HepG2 (cell line): ENCODE results near the gene PYGO2. TPM values are rescaled to one million over a fixed set of nuclear protein-coding genes. Genes with fewer than 3 reads are reported as not detected.

Source experiments
- CENPX ChIP-seq: sonication (generic); formaldehyde crosslinking; IDR thresholded peaks from 2 replicates; pipeline ENCODE4 v1.9.0; 2021; ENCODE audit warnings: mild to moderate bottlenecking, missing genetic modification reagents, moderate library complexity
- EHMT2 ChIP-seq: fragments of 200-600 bp; sonication (generic); IDR thresholded peaks from 2 replicates; pipeline ENCODE4 v1.7.0; 2017; ENCODE audit warnings: antibody characterized with exemption, low read depth, low read length, borderline replicate concordance
- ELF3 ChIP-seq: IDR thresholded peaks from 2 replicates; pipeline ENCODE4 v1.6.1; 2016; ENCODE audit warnings: missing genetic modification reagents, missing compliant biosample characterization
- GTF3A ChIP-seq: sonication (generic); formaldehyde crosslinking; conservative IDR thresholded peaks from 2 replicates; pipeline ENCODE4 v1.4.0; 2020; ENCODE audit warnings: mild to moderate bottlenecking, missing genetic modification reagents
- HDAC6 ChIP-seq: fragments of 200-600 bp; sonication (generic); IDR thresholded peaks from 2 replicates; pipeline ENCODE4 v1.7.0; 2017; ENCODE audit warnings: mild to moderate bottlenecking, antibody characterized with exemption, low read length, low read depth
- KDM5B ChIP-seq: sonication (generic); formaldehyde crosslinking; IDR thresholded peaks from 2 replicates; pipeline ENCODE4 v1.4.0; 2020; ENCODE audit warnings: missing genetic modification reagents, mild to moderate bottlenecking, borderline replicate concordance
- PCBP1 ChIP-seq: fragments of 200-400 bp; formaldehyde crosslinking; IDR thresholded peaks from 2 replicates; pipeline ENCODE4 v1.6.1; 2017; ENCODE audit warnings: mild to moderate bottlenecking, low read depth, low read length, borderline replicate concordance
- RBAK ChIP-seq: sonication (generic); formaldehyde crosslinking; IDR thresholded peaks from 2 replicates; pipeline ENCODE4 v1.5.1; 2020; ENCODE audit warnings: mild to moderate bottlenecking, missing genetic modification reagents
- SIX1 ChIP-seq: sonication (generic); formaldehyde crosslinking; IDR thresholded peaks from 2 replicates; pipeline ENCODE4 v1.4.0; 2020; ENCODE audit warnings: missing genetic modification reagents, borderline replicate concordance
- SMAD3 ChIP-seq: sonication (generic); formaldehyde crosslinking; IDR thresholded peaks from 2 replicates; pipeline ENCODE4 v1.4.0; 2020; ENCODE audit warnings: missing genetic modification reagents
- SMARCC2 ChIP-seq: fragments of 450-650 bp; IDR thresholded peaks from 2 replicates; pipeline ENCODE4 v1.6.1; 2017; ENCODE audit warnings: antibody characterized with exemption, mild to moderate bottlenecking
- ZBTB20 ChIP-seq: sonication (generic); formaldehyde crosslinking; IDR thresholded peaks from 2 replicates; pipeline ENCODE4 v1.8.1; 2023; ENCODE audit warnings: missing genetic modification reagents, low read depth, mild to moderate bottlenecking, borderline replicate concordance
- ZIK1 ChIP-seq: sonication (generic); formaldehyde crosslinking; IDR thresholded peaks from 2 replicates; pipeline ENCODE4 v1.5.0; 2020; ENCODE audit warnings: mild to moderate bottlenecking, low read depth, missing genetic modification reagents, borderline replicate concordance
- ZKSCAN5 ChIP-seq: sonication (generic); formaldehyde crosslinking; IDR thresholded peaks from 2 replicates; pipeline ENCODE4 v1.5.1; 2020; ENCODE audit warnings: mild to moderate bottlenecking, missing genetic modification reagents
- ZNF343 ChIP-seq: sonication (generic); formaldehyde crosslinking; IDR thresholded peaks from 2 replicates; pipeline ENCODE4 v1.4.0; 2020; ENCODE audit warnings: mild to moderate bottlenecking, missing genetic modification reagents
- ZNF598 ChIP-seq: sonication (generic); formaldehyde crosslinking; IDR thresholded peaks from 2 replicates; pipeline ENCODE4 v1.5.1; 2020; ENCODE audit warnings: mild to moderate bottlenecking, missing genetic modification reagents, borderline replicate concordance
- ZNF878 ChIP-seq: sonication (generic); formaldehyde crosslinking; IDR thresholded peaks from 2 replicates; pipeline ENCODE4 v1.8.1; 2023; ENCODE audit warnings: mild to moderate bottlenecking, missing genetic modification reagents, moderate library complexity
- ZSCAN29 ChIP-seq: sonication (generic); formaldehyde crosslinking; conservative IDR thresholded peaks from 2 replicates; pipeline ENCODE4 v1.4.0; 2020; ENCODE audit warnings: mild to moderate bottlenecking, missing genetic modification reagents
- ZZZ3 ChIP-seq: sonication (generic); formaldehyde crosslinking; IDR thresholded peaks from 2 replicates; pipeline ENCODE4 v1.4.0; 2020; ENCODE audit warnings: missing genetic modification reagents, mild to moderate bottlenecking, borderline replicate concordance
- polyA plus RNA-seq, 8 experiments: library from polyadenylated mRNA; depleted of rRNA in 3 of 8; stranded (reverse) in 7 of 8; unstranded in 1 of 8; fragments of >200 nt; fragmentation: Illumina TruSeq in 4 of 8; extraction: Trizol in 4 of 8; gene quantifications; 2 replicates each; pipeline versions ENCODE4 v1.2.1 to v1.2.3, GENCODE V29; 2011 to 2016; ENCODE audit warnings: low read depth in 4 of 8, missing spikeins in 1 of 8, mixed read lengths in 1 of 8; ENCODE audit not compliant: insufficient read depth in 1 of 8
- total RNA-seq, 5 experiments: library from RNA; depleted of rRNA; stranded (reverse); fragments of >200 nt; fragmentation: Illumina TruSeq; extraction: Trizol; gene quantifications; 2 replicates each; pipeline ENCODE4 v1.2.3, GENCODE V29; 2016; ENCODE audit warnings: low read depth in 1 of 5
- TF ChIP-seq, protein P1 (sequence below): sonication (generic); formaldehyde crosslinking; IDR thresholded peaks from 2 replicates; pipeline ENCODE4 v1.8.0; 2022; ENCODE audit warnings: missing genetic modification reagents, low read depth, mild to moderate bottlenecking, borderline replicate concordance
- TF ChIP-seq, protein P2 (sequence below): sonication (generic); formaldehyde crosslinking; IDR thresholded peaks from 2 replicates; pipeline ENCODE4 v1.4.0; 2020; ENCODE audit warnings: missing genetic modification reagents
- TF ChIP-seq, protein P3 (sequence below): sonication (generic); formaldehyde crosslinking; IDR thresholded peaks from 2 replicates; pipeline ENCODE4 v1.4.0; 2020; ENCODE audit warnings: mild to moderate bottlenecking, low read depth, missing genetic modification reagents
- TF ChIP-seq, protein P4 (sequence below): sonication (generic); formaldehyde crosslinking; IDR thresholded peaks from 2 replicates; pipeline ENCODE4 v1.4.0; 2020; ENCODE audit warnings: mild to moderate bottlenecking, low read depth, missing genetic modification reagents
- TF ChIP-seq, protein P5 (sequence below): sonication (generic); formaldehyde crosslinking; IDR thresholded peaks from 2 replicates; pipeline ENCODE4 v1.5.0; 2020; ENCODE audit warnings: missing genetic modification reagents

Gene PYGO2
- total and polyA plus RNA-seq, 2 of the 13 experiments (the other 11 are each of a cell fraction or from before 2014, with no cell fraction given) = 20.3 to 21.8 TPM

DNA sequence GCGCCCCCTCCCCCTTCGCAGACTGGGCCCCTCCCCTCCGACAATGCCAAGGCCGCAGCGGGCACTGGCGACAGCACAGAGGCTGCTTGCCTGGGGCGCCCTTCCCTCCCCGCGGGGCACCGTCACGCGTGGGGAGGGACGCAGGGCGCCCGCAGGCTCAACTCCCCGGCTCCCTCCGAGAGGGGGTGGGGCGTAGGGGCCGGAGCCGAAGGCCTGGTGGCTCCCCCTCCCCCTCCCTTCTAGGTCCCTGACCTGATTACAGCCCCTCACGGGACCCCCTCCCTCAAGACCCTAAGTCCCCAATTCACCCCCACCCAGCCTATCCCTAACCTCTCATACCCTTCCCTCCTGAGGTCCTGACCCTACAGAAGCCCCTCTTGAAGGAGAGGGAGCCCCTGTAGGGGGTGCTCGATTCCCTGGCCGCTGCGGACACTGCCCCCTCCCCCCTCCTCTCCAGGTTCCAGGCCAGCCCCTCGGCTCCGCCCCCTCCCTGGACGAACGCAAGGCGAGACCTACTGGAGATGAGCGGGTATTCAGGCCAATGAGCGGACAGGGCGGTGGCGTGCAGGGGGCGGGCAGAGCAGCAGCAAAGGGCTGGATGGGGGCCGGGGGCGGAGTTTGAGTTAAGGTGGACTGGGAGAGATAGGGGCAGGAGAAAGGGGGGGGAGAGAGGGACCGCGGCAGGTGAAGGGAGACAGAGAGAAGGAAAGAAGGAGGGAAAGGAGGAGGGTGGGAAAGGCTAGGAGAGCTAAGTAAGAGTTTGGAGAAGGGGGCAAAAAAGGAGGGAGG is 40.3 kb upstream of the PYGO2 start (continued):
- TF ChIP-seq HDAC6 (no peak), ZBTB20 (CRISPR knock-in tag) (peak; percentile 38; the same call in 1 of the 2 replicates), SMAD3 (CRISPR knock-in tag) (no peak), SIX1 (no peak), PCBP1 (0 out of 2 replicates have a peak, but pooled peaks have one; percentile 41), ZNF878 (no peak), RBAK (CRISPR knock-in tag) (no peak), ZSCAN29 (CRISPR knock-in tag) (no peak), ZKSCAN5 (CRISPR knock-in tag) (no peak), ZZZ3 (CRISPR knock-in tag) (no peak), SMARCC2 (no peak), KDM5B (CRISPR knock-in tag) (no peak), ZNF343 (CRISPR knock-in tag) (no peak), ELF3 (CRISPR knock-in tag) (0 out of 2 replicates have a peak, but pooled peaks have one; percentile 15), ZNF598 (CRISPR knock-in tag) (no peak; the same call in 1 of the 2 replicates), ZIK1 (CRISPR knock-in tag) (no peak), CENPX (no peak), EHMT2 (no peak), GTF3A (CRISPR knock-in tag) (no peak)
- TF ChIP-seq, protein P1, sequence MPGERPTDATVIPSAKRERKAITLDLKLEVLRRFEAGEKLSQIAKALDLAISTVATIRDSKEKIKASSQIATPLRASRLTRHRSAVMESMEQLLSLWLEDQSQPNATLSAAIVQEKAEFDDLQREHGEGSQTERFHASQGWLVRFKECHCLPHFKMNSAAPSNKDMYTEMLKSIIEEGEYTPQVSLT (CRISPR knock-in tag) = no peak
- TF ChIP-seq, protein P2, sequence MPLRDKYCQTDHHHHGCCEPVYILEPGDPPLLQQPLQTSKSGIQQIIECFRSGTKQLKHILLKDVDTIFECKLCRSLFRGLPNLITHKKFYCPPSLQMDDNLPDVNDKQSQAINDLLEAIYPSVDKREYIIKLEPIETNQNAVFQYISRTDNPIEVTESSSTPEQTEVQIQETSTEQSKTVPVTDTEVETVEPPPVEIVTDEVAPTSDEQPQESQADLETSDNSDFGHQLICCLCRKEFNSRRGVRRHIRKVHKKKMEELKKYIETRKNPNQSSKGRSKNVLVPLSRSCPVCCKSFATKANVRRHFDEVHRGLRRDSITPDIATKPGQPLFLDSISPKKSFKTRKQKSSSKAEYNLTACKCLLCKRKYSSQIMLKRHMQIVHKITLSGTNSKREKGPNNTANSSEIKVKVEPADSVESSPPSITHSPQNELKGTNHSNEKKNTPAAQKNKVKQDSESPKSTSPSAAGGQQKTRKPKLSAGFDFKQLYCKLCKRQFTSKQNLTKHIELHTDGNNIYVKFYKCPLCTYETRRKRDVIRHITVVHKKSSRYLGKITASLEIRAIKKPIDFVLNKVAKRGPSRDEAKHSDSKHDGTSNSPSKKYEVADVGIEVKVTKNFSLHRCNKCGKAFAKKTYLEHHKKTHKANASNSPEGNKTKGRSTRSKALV (CRISPR knock-in tag) = no peak
- TF ChIP-seq, protein P3, sequence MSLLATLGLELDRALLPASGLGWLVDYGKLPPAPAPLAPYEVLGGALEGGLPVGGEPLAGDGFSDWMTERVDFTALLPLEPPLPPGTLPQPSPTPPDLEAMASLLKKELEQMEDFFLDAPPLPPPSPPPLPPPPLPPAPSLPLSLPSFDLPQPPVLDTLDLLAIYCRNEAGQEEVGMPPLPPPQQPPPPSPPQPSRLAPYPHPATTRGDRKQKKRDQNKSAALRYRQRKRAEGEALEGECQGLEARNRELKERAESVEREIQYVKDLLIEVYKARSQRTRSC = no peak
- TF ChIP-seq, protein P4, sequence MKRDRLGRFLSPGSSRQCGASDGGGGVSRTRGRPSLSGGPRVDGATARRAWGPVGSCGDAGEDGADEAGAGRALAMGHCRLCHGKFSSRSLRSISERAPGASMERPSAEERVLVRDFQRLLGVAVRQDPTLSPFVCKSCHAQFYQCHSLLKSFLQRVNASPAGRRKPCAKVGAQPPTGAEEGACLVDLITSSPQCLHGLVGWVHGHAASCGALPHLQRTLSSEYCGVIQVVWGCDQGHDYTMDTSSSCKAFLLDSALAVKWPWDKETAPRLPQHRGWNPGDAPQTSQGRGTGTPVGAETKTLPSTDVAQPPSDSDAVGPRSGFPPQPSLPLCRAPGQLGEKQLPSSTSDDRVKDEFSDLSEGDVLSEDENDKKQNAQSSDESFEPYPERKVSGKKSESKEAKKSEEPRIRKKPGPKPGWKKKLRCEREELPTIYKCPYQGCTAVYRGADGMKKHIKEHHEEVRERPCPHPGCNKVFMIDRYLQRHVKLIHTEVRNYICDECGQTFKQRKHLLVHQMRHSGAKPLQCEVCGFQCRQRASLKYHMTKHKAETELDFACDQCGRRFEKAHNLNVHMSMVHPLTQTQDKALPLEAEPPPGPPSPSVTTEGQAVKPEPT (CRISPR knock-in tag) = peak; percentile 100
- TF ChIP-seq, protein P5, sequence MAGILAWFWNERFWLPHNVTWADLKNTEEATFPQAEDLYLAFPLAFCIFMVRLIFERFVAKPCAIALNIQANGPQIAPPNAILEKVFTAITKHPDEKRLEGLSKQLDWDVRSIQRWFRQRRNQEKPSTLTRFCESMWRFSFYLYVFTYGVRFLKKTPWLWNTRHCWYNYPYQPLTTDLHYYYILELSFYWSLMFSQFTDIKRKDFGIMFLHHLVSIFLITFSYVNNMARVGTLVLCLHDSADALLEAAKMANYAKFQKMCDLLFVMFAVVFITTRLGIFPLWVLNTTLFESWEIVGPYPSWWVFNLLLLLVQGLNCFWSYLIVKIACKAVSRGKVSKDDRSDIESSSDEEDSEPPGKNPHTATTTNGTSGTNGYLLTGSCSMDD (CRISPR knock-in tag) = no peak
